ENCODE results near the gene CAND2. TPM values are rescaled to one million over a fixed set of nuclear protein-coding genes. Genes with fewer than 3 reads are reported as not detected.

CAND2 gene
- total RNA-seq, 4 donors from 2014 or later: 0.63 to 4.2 (median 2.8) TPM

GRCh38 chr3:12840591-12841148 lies 44.2 kb downstream of the CAND2 start:
- DNase-seq (ENCODE audit: low spot score in 2 of 2): peak in 1 of 2 donors; percentile 20
- H3K4me3 ChIP-seq (ENCODE audit: low read depth, poor library complexity, severe bottlenecking): peak overlapping the region; percentile 91
- TF ChIP-seq POLR2A (IDR thresholded peaks at IDR 0.05): no peak
- TF ChIP-seq, protein P1, sequence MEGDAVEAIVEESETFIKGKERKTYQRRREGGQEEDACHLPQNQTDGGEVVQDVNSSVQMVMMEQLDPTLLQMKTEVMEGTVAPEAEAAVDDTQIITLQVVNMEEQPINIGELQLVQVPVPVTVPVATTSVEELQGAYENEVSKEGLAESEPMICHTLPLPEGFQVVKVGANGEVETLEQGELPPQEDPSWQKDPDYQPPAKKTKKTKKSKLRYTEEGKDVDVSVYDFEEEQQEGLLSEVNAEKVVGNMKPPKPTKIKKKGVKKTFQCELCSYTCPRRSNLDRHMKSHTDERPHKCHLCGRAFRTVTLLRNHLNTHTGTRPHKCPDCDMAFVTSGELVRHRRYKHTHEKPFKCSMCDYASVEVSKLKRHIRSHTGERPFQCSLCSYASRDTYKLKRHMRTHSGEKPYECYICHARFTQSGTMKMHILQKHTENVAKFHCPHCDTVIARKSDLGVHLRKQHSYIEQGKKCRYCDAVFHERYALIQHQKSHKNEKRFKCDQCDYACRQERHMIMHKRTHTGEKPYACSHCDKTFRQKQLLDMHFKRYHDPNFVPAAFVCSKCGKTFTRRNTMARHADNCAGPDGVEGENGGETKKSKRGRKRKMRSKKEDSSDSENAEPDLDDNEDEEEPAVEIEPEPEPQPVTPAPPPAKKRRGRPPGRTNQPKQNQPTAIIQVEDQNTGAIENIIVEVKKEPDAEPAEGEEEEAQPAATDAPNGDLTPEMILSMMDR (IDR thresholded peaks at IDR 0.05): no peak
- intact Hi-C loops (cut with DNase I; ENCODE audit: low total_unique reads): no loop called here
- WGBS, 2 donors: 3 to 5% methylated on average over 18 of the region's 18 CpGs

GRCh38 chr3:12841149-12841969 lies 44.9 kb downstream of the CAND2 start, which contains the start of gene RPL32:
RPL32 (minus strand) TSS chr3:12841565; CDS start chr3:12840237, 1,328 bp downstream.
- peak; percentile 84 to 97 for DNase-seq (ENCODE audit: low spot score in 2 of 2)
- peak in 1 of 2 donors; percentile 63 for TF ChIP-seq POLR2A (IDR thresholded peaks at IDR 0.05)
- TF ChIP-seq, protein P1 (IDR thresholded peaks at IDR 0.05): peak in 1 of 3 donors; percentile 64
- 0% methylated on average over 37 to 42 of the region's 43 CpGs for WGBS, 2 donors
- peak within 1 kb of the TSS; percentile 91 for H3K4me3 ChIP-seq (ENCODE audit: low read depth, poor library complexity, severe bottlenecking)
- intact Hi-C loops (cut with DNase I; ENCODE audit: low total_unique reads): no loop called here

GRCh38 chr3:12841970-12842328 lies 45.5 kb downstream of the CAND2 start:
- no peak for DNase-seq (ENCODE audit: low spot score in 2 of 2)
- TF ChIP-seq, protein P1 (IDR thresholded peaks at IDR 0.05): no peak
- TF ChIP-seq POLR2A (IDR thresholded peaks at IDR 0.05): no peak
- H3K4me3 ChIP-seq (ENCODE audit: low read depth, poor library complexity, severe bottlenecking): no peak overlapping the region
- 38% methylated on average over 7 of the region's 7 CpGs for whole genome bisulfite sequencing, 2 donors
- intact Hi-C loops (cut with DNase I; ENCODE audit: low total_unique reads): no loop called here

GRCh38 chr3:12842469-12842868 lies 46.0 kb downstream of the CAND2 start:
- no peak overlapping the region for H3K4me3 ChIP-seq (ENCODE audit: low read depth, poor library complexity, severe bottlenecking)
- intact Hi-C loops (cut with DNase I; ENCODE audit: low total_unique reads): no loop called here
- TF ChIP-seq, protein P1 (IDR thresholded peaks at IDR 0.05): no peak
- TF ChIP-seq POLR2A (IDR thresholded peaks at IDR 0.05): no peak
- no peak for DNase-seq (ENCODE audit: low spot score in 2 of 2)
- WGBS, 2 donors: 96 to 100% methylated on average over 4 of the region's 4 CpGs

- TF ChIP-seq POLR2A (IDR thresholded peaks at IDR 0.05): no peak
- TF ChIP-seq, protein P1 (IDR thresholded peaks at IDR 0.05): no peak
- intact Hi-C loops (cut with DNase I; ENCODE audit: low total_unique reads): no loop called here
- no peak overlapping the region for H3K4me3 ChIP-seq (ENCODE audit: low read depth, poor library complexity, severe bottlenecking)
- 50 to 65% methylated on average over 1 of the region's 1 CpG for WGBS, 2 donors
- DNase-seq (ENCODE audit: low spot score in 2 of 2): no peak
Measured at GRCh38 chr3:12845811-12846210, 49.3 kb downstream of the CAND2 start.
